Neural cell (in vitro differentiated cells): Measurements from ENCODE around the gene ANXA1.

Source experiments
- EZH2 ChIP-seq: fragments of 200-600, 300-800 bp; shearing (Covaris generic), sonication (generic); IDR thresholded peaks from 2 replicates; pipeline ENCODE4 v1.6.1; 2014; ENCODE audit warnings: antibody characterized with exemption, low read length, borderline replicate concordance, mild to moderate bottlenecking; ENCODE audit not compliant: insufficient read depth, poor library complexity, severe bottlenecking
- POLR2AphosphoS5 ChIP-seq: IDR thresholded peaks from 2 replicates; pipeline ENCODE4 v1.6.1; 2012
- RAD21 ChIP-seq: fragments of 450-650 bp; conservative IDR thresholded peaks from 2 replicates; pipeline ENCODE4 v1.6.1; 2014; ENCODE audit warnings: antibody characterized with exemption, mild to moderate bottlenecking, moderate library complexity
- SMC3 ChIP-seq: fragments of 450-650 bp; conservative IDR thresholded peaks from 2 replicates; pipeline ENCODE4 v1.6.1; 2014; ENCODE audit warnings: antibody characterized with exemption, mild to moderate bottlenecking, moderate library complexity; ENCODE audit not compliant: poor library complexity
- TF ChIP-seq, protein P1 (sequence below): fragments of 450-650 bp; IDR thresholded peaks from 2 replicates; pipeline ENCODE4 v1.5.1; 2014; ENCODE audit warnings: antibody characterized with exemption, mild to moderate bottlenecking, moderate library complexity; ENCODE audit not compliant: poor library complexity, severe bottlenecking
- TF ChIP-seq, protein P2 (sequence below): IDR thresholded peaks from 2 replicates; pipeline ENCODE4 v1.6.1; 2012; ENCODE audit warnings: borderline replicate concordance

DNA sequence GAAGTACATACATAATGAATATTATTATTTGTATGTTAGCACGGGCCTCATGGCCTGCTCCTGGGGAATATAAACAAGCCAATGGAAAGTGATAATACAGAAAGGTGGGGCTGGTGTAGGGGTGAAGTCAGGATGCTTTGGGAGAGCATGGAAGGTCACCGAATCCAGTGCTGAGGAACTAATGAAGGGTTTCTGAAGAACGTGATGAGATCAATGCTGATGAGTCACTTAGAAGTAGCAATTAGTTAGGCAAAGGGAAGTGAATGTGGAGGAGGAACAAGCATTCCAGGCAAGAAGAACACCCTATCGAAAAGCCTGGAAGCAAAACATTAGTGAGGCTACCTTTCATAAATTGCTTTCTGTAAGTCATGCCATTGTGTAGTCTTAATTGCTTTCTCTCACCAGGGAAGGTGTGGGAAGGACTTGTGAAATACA lies 2.1 kb downstream of the ANXA1 start:
- no peak for TF ChIP-seq SMC3
- TF ChIP-seq POLR2AphosphoS5, result no peak
- TF ChIP-seq, protein P1, sequence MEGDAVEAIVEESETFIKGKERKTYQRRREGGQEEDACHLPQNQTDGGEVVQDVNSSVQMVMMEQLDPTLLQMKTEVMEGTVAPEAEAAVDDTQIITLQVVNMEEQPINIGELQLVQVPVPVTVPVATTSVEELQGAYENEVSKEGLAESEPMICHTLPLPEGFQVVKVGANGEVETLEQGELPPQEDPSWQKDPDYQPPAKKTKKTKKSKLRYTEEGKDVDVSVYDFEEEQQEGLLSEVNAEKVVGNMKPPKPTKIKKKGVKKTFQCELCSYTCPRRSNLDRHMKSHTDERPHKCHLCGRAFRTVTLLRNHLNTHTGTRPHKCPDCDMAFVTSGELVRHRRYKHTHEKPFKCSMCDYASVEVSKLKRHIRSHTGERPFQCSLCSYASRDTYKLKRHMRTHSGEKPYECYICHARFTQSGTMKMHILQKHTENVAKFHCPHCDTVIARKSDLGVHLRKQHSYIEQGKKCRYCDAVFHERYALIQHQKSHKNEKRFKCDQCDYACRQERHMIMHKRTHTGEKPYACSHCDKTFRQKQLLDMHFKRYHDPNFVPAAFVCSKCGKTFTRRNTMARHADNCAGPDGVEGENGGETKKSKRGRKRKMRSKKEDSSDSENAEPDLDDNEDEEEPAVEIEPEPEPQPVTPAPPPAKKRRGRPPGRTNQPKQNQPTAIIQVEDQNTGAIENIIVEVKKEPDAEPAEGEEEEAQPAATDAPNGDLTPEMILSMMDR, result no peak
- TF ChIP-seq RAD21, result no peak
- no peak for TF ChIP-seq EZH2
- TF ChIP-seq, protein P2, sequence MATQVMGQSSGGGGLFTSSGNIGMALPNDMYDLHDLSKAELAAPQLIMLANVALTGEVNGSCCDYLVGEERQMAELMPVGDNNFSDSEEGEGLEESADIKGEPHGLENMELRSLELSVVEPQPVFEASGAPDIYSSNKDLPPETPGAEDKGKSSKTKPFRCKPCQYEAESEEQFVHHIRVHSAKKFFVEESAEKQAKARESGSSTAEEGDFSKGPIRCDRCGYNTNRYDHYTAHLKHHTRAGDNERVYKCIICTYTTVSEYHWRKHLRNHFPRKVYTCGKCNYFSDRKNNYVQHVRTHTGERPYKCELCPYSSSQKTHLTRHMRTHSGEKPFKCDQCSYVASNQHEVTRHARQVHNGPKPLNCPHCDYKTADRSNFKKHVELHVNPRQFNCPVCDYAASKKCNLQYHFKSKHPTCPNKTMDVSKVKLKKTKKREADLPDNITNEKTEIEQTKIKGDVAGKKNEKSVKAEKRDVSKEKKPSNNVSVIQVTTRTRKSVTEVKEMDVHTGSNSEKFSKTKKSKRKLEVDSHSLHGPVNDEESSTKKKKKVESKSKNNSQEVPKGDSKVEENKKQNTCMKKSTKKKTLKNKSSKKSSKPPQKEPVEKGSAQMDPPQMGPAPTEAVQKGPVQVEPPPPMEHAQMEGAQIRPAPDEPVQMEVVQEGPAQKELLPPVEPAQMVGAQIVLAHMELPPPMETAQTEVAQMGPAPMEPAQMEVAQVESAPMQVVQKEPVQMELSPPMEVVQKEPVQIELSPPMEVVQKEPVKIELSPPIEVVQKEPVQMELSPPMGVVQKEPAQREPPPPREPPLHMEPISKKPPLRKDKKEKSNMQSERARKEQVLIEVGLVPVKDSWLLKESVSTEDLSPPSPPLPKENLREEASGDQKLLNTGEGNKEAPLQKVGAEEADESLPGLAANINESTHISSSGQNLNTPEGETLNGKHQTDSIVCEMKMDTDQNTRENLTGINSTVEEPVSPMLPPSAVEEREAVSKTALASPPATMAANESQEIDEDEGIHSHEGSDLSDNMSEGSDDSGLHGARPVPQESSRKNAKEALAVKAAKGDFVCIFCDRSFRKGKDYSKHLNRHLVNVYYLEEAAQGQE, result no peak
